HG02981 (cell line): ENCODE measurements around the gene ZNF268.
"Not testable (repeated sequence)": the region's sequence is repeated elsewhere in the genome, so short reads cannot be mapped to it uniquely, and the experiment has no call there.

Source experiments
- ATAC-seq: cut with Tn5 transposase; IDR thresholded peaks from one replicate; pipeline ENCODE4 v1.9.1; 2021; ENCODE audit warnings: mild to moderate bottlenecking, moderate library complexity; ENCODE audit not compliant: unreplicated experiment

ZNF268 gene

GRCh38 chr12:133226690-133227089, 45.4 kb downstream of the ZNF268 start:
- no peak for ATAC-seq

- ATAC-seq, result no peak
Observed at GRCh38 chr12:133227281-133227852, 46.1 kb downstream of the ZNF268 start.

GRCh38 chr12:133231001-133231400, 49.7 kb downstream of the ZNF268 start:
- no peak for ATAC-seq

GRCh38 chr12:133233006-133233405, 51.7 kb downstream of the ZNF268 start:
- no peak for ATAC-seq

GRCh38 chr12:133233993-133234564, 52.8 kb downstream of the ZNF268 start:
- no peak for ATAC-seq

- ATAC-seq, result no peak
Observed at GRCh38 chr12:133234971-133235370, 53.7 kb downstream of the ZNF268 start.

GRCh38 chr12:133235401-133236112, 54.3 kb downstream of the ZNF268 start, which contains the start of gene ANHX:
Gene ANHX (minus strand): TSS chr12:133235877. CDS start chr12:133234356, 1,521 bp downstream.
- no peak for ATAC-seq

GRCh38 chr12:133236144-133236543, 54.8 kb downstream of the ZNF268 start:
- no peak for ATAC-seq

- ATAC-seq, result no peak
Observed at GRCh38 chr12:133236556-133236955, 55.3 kb downstream of the ZNF268 start.

GRCh38 chr12:133251732-133252131, 70.4 kb downstream of the ZNF268 start:
- no peak for ATAC-seq

GRCh38 chr12:133255833-133256232, 74.5 kb downstream of the ZNF268 start:
- not testable (repeated sequence) for ATAC-seq

- ATAC-seq, result no peak
Observed at GRCh38 chr12:133256321-133256720, 75.0 kb downstream of the ZNF268 start.

GRCh38 chr12:133264173-133264572, 82.9 kb downstream of the ZNF268 start:
- ATAC-seq, result no peak
